IPS DF 4.7 (cell line): ENCODE results near the gene CASP4.
"Not testable (repeated sequence)": the region's sequence is repeated elsewhere in the genome, so short reads cannot be mapped to it uniquely, and the experiment has no call there.

ENCODE experiments used
- DNase-seq: peaks from one replicate; pipeline ENCODE4 v3.0.0-alpha.2; 2013; ENCODE audit warnings: low spot score; ENCODE audit errors: extremely low read depth

CASP4 gene

DNA sequence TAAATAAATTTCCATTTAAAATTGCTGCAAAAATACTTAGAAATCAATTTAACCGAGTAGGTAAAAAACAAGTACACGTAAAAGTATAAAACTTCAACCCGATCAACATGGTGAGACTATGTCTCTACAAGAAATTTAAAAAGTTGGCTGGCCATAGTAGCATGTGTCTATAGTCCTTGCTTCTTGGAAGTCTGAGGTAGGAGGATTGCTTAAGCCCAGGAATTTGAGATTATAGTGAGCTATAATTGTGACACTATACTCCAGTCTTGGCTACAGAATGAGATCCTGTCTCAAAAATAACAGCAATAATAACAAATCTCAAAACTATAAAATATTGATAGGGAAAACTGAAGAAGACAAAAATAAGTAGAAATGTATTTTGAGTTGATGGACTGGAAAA, 11.1 kb downstream of the CASP4 start:
- no peak for DNase-seq

DNA sequence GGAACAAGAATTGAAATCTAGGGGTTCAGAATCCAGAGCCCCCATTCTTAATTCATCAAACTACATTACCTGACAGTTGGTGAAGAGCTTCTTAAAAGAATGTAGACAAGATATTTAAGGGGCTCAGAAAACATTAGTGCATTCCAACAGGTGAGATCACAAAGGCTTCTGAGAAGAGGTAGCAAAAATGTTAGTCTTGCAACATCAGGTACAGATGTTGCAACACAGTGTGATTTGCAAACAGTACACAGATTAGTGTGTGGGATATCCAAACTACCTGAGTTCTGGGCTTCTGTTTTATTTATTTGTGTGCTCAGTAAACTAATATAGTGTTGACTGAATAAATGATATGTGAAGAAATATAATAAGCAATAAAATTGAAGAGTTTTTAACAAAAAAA, 11.8 kb downstream of the CASP4 start:
- DNase-seq = no peak

DNA sequence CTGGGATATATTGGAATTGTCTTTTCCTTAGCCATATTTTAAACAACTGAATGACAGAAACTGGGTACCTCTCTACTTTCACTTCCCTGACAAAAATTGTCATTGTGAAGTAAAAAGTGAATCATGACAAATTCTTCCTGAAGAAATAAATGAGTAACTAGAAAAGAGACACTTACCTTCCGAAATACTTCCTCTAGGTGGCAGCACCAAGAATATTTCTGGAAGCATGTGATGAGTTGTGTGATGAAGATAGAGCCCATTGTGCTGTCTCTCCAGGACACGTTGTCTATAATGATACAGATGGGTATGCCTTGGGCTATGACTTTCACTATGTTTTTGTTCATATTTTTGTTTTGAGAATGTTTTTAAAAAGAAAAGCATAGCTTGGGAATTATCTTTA, 21.5 kb downstream of the CASP4 start:
- peak; percentile 3 for DNase-seq

DNA sequence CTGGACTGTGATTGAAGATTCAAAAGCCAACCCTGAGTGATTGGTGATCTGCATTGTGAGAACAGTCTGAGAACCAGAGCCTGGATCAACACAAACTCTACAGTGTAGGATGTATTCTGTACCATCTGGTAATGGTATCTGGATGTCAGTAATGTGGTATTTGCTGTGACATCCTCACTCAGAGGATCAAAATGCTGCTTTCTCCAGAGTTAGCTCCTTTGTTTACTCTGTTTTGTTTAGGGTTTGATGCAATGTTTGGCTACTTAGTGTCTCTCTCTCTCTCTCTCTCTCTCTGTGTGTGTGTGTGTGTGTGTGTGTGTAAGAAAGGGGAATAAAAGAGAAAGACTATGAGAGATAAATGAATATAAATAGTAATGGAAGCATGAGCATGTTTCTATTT, 24.3 kb downstream of the CASP4 start:
- no peak for DNase-seq

DNA sequence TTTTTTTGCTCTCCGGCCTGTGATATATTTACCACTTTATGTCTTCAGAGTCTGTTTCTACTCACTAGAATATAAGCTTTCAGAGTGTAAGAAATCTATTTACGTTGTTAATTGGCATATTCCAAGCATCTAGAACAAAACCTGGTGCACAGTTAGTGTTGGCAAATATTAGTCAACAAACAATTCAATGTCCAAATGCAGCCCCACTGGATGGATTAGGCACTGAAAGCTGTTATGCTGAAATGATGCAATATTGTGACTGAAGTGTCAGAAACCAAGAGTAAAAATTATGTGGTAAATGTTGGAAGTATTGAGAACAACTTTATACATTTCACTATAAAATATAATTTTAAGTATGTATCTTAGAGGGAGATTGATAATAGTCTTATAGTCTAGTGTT, 24.8 kb downstream of the CASP4 start:
- DNase-seq = no peak

DNA sequence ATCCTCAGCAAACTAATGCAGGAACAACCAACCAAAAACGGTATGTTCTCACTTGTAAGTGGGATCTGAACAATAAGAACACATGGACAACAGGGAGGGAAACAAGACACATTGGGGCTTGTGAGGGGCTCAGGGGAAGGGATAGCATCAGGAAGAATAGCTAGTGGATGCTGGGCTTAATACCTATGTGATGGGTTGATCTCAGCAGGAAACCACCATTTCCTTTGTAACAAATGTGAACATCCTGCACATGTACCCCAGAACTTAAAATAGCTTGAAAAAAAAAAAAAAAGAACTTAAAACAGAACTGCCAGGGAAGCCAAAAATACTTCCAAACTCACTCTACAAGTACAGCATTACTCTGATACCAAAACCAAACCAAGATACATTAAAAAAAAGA, 33.8 kb downstream of the CASP4 start:
- no peak for DNase-seq

DNA sequence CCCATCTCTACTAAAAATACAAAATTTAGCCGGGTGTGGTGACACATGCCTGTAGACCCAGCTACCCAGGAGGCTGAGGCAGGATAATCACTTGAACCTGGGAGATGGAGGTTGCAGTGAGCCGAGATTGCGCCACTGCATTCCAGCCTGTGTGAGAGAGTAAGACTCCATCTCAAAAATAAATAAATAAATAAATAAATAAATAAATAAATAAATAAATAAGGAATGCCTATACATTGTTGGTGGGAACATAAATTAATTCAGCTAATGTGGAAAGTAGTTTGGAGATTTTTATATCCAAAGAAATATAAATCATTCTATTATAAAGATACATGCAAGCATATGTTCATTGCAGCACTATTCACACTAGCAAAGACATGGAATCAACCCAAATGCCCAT, 34.3 kb downstream of the CASP4 start:
- DNase-seq = not testable (repeated sequence)

DNA sequence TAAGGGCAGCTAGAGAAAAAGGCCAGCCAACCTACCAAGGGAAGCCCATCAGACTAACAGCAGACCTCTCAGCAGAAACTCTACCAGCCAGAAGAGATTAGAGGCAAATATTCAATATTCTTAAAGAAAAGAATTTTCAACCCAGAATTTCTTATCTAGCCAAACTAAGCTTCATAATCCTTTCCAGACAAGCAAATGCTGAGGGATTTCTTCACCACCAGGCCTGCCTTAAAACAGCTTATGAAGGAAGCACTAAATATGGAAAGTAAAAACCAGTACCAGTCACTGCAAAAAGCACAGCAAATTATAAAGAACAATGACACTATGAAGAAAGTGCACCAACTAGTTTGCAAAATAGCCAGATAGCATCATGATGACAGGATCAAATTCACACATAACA, 39.6 kb downstream of the CASP4 start:
- no peak for DNase-seq

DNA sequence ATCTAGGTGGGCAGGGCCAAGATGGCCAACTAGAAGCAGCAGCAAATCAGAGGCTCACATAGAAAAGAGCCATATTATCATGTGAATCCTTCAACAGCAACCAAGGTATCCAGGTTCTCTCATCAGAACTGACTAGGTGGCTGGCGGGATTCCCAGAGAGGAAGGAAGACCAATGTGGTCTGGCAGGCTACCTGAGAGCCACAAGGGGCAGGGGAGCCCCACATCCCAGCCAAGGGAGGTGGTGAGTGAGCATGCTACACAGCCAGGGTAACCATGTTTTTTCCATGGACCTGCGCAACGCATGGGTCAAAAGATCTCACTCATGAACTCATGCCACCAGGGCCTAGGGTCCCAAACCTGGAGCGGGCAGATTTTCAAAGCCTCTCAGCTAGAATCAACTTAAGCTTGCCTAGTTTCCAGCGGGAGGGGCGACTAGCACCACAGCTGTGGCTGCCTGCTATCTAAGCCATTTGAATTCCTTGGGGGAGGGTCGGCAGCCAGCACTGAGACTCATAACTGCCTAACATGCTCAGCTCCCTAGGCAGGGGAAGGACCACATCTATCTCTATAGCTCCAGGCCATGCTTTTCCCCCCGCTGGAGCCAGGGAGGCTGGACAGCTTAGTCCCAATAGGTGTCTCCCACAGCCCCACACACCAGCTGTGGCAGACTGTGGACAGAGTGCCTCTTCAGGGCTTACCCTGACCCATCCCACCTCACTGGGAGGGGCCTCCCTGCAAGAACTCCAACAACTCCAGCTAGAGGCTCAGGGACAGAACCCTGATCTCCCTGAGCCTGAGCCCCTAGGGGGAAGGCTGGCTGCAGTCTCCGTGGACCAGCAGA, 41.4 kb downstream of the CASP4 start:
- no peak for DNase-seq

DNA sequence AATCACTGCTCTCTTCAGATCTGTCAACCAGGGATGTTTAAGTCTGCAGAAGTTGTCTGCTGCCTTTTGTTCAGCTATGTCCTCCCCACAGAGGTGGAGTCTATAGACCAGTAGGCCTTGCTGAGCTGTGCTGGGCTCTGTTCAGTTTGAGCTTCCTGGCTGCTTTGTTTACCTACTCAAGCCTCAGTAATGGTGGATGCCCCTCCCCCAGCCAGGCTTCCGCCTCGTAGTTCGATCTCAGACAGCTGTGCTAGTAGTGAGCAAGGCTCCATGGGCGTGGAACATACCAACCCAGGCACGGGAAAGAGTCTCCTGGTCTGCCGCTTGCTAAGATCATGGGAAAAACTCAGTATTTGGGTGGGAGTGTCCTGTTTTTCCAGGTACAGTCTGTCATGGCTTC, 42.5 kb downstream of the CASP4 start:
- DNase-seq = no peak

DNA sequence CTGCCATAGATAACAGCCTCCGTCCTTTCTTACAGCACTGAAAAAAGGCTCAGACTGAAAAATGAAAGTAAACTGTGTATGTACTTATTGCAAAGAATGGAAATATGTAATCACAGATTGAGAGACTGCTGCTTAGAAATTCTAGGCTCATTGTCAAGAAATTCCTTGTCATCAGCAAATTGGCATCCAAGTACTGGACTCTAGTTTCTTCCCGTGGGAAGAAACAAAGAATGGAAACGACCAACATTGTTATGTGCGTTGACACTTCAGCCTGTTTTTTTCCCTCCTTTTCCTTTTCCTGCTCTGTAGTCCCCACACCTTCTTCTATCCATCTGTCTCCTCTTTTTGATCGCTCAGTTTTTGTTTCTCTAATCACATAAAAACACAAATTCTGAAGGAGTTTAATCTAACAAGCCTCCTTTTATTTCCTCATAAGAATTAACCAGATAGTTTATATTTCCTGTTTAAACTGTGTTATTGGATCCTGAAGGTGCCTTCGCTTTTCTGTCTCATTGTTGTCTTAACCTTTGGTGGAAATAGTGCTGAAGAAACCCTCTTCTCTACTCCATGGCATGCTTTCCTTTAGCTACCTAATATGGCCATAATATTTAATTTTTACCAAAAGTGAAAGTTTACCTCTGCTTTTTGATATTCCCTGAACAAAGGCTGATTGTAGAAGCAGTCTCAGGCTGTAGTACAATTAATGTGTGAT, 50.1 kb downstream of the CASP4 start:
- no peak for DNase-seq

DNA sequence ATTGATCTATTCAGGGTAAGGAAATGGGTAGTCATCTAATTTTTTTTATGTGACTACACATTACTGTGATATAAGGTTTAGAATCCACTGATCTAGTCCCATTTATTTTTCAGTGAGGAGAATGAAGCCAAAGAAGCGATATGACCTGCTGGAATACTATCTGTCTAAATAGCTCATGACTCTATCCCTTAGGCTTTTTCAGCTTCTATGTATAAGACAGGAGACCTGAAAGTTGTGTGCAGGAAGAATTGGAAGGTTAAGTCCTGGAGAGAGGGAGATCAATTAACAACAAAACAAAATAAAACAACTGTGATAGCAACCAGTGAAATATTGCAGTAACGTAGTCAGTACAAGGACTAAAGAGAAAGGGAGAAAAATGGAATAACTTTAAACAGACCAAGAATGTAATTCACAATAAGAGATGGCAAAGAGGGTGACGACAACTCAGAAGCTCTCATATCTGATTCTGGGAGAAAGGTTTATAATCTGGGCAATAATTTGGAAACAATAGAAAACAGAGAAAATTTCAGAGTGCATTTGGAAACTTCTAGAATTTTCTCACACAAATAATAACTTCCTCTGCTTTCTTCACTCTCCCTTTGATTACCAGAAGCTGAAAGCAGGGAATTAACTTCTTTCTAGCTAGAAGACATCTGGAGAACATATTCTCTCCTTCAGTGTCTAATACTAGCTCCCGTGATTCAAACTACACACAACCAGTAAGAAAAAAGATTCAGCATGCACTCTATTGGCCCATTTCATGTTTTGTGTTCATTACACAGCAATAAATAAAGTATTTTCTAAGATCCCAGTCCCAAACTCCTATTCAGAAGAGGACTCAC, 50.9 kb downstream of the CASP4 start:
- no peak for DNase-seq

DNA sequence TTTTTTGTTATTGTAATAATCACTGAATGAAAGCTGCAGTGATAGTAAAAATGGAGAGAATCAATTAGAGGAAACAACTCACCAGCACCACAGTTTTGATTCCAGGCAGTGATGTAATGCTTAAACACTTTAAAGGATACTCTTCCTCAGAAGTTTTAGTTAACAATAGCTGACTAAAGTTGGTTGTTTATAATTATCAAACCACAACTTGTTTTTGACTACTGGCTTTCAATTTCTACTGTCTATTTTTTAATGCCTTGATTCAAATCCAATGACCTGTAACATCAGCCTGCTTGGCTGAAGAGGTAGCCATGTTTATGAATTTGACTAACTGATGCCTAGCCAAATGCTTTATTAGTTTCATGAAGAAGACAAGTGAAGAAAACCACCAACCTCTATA, 51.9 kb downstream of the CASP4 start:
- DNase-seq = no peak

DNA sequence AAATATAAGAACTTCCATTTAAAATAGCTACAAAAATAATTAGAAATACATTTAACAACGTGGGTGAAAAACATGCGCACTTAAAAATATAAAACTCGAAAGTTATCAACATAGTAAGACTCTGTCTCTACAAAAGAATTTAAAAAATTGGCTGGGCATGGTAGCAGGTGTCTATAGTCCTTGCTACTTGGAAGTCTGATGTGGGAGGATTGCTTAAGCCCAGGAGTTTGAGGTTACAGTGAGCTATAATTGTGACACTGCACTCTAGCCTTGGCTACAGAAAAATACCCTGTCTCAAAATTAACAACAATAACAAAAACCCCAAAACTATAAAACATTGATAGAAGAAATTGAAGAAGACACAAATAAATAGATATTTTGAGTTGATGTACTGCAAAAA, 56.3 kb downstream of the CASP4 start:
- no peak for DNase-seq

DNA sequence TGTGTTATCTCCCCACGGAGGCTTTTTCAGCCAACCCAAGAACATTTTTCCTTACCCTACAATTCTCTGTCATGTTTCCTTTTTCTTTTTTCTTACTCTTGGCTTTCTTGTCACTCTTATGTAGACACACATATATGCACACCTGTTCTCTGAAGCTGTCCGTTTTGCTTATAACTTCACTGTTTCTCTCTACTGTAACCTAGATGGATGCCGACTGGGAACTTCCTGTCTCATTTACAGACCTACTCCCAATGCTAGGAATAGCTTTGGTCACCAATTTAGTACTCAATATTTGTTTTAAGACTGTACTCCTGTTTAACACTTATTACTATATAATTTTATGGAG, 60.2 kb downstream of the CASP4 start:
- no peak for DNase-seq

DNA sequence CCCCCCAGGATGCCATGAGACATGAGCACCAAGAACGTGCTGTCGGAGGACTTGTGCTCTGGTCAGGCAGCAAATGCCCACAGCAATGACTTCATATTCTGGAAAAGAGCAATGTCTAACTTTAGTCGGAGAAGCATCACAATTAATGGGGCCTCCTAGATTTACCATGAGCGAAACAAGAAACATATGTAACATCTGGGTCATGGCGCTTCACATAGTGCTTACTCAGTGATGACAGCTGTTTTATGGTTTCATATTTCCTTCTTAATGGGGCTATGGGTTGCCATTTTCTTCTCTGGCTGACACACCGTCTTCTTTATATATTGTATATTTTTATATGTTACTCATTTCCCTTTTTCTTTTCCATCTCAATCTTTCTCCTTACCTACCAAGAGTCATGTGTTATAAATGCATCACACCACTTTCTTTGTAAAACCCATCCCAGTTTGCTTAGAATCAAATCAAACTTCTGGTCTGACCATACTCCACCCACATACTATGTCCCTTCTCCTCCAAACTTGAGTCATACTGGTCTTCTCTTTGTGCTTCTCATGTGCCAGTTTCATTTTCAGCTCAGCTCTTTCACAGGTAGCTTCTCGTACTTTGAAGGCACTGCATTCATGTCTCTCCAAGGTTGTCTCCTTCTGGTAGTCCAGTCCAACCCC, 60.7 kb downstream of the CASP4 start:
- DNase-seq = no peak

DNA sequence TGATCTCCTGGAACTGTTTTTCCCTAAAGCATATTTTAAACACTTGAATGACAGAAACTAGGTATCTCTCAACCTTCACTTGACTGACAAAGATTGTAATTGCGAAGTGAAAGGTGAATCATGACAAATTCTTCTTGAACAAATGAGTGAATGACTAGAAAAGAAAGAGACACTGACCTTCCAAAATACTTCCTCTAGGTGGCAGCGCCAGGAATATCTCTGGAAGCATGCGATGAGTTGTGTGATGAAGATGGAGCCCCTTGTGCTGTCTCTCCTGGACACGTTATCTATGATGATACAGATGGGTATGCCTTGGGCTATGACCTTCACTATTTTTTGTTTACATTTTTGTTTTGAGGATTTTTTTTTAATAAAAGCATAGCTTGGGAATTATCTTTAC, 63.1 kb downstream of the CASP4 start:
- DNase-seq = no peak

DNA sequence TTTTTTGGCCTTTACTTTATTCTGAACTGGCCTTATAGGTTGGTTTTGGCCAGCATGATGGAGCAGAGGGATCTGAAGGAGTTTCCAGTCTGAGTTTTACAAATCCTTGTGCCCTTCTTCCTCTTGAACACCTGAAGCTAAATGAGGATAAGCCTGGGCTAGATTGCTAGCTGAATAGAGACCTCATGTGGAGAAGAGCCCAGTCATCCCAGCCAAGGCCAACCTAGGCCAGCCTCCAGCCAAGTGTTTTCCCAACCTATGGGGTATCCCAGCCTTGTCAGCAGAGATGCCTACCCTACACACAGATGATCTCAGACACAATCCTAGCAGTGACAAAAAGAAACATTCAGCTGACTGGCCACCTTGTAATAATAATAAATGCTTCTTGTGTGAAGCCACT, 69.1 kb downstream of the CASP4 start:
- no peak for DNase-seq

DNA sequence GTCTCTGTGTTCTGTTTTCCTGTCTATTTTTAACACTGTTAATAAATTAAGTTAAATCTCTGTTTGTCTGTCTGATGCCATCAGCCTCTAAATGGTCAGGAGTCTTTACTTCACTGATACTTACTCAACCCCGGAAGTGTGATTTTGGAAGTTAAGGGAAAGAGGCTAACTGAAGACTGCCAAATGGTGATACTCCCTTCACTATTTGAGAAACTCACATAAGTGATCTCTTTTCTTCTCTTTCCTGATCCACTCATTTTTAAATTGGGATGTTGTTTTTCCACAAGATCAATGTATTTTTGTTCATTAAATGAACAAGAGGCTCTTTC, 69.7 kb downstream of the CASP4 start:
- no peak for DNase-seq

DNA sequence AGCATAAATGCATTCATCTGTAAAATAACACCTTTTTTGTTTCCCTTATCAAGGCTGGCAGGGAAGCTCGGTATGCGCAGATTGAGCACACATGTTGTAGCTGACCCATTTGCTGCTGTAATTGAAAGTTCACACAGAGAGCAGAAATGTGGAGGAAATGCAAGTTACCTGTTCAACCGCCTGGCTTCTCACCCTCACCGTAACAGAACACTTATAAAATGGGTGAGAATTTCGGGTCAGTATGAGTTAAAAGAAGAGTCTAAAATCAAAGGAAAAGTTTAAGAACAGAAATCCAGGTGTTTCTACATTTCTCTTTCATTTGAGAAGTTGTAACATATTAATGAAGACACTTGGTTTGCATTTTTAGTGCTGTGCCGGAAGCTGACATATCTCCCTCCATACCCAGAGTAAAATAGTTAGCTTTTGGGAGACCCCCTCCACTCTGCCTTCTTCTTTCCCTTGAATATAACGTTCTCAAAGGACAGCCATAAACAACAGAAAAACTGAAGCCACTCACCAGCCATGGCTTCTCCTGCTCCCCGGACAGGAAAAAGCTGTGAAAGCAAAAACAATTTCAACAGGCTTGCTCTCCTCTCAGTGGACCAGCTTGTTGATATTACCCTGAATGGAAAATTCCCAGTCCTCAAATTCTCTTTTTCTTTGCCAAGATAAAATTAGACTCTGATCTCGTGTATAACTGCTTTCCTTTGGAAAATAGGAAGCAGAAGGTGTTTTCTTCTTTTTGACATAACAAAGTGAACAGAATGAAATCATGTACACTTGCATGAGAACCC, 70.3 kb downstream of the CASP4 start, which contains the start of gene CASP12:
Gene CASP12, minus strand, starts transcription at position 570 of the 794 bp plus-strand sequence.
- DNase-seq = no peak

DNA sequence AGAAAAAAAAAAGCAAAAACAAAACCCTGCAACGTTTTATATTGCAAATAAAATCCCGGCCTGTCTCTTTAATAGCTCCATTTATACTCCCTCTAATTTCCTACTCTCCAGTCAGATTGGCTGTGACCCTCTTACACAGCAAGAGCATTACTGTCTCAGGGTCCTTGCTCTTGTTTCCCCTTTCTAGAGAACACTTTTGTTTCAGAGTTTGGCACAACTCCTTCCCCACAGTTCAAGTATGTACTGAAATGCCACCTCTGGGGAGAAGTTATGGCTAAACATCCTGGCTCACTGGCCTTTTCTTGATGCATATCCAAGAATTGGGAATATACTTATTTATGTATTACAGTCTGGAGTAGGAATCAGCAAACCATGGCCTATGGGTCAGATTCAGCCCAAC, 72.7 kb downstream of the CASP4 start:
- DNase-seq = no peak
